Nephron (organoid): ENCODE data around the gene PCDH15.
"Not testable (repeated sequence)": the region's sequence is repeated elsewhere in the genome, so short reads cannot be mapped to it uniquely, and the experiment has no call there.

Source experiments
- H3K27ac Mint-ChIP-seq, 3 experiments: 2 replicates each; pipeline ENCODE4 v1.8.0; 2020; ENCODE audit warnings: mixed read lengths in 3 of 3, mild to moderate bottlenecking in 2 of 3, moderate library complexity in 1 of 3
- H3K27me3 Mint-ChIP-seq: 2 replicates; pipeline ENCODE4 v1.8.0; 2021; ENCODE audit warnings: low read depth, mild to moderate bottlenecking, moderate library complexity, mixed read lengths
- H3K36me3 Mint-ChIP-seq: 2 replicates; pipeline ENCODE4 v1.8.0; 2020; ENCODE audit warnings: low read depth, mixed read lengths
- H3K4me1 Mint-ChIP-seq: 2 replicates; pipeline ENCODE4 v1.8.0; 2020; ENCODE audit warnings: mixed read lengths
- H3K4me3 Mint-ChIP-seq, 3 experiments: 2 replicates each; pipeline ENCODE4 v1.8.0; 2020; ENCODE audit warnings: mild to moderate bottlenecking in 3 of 3, mixed read lengths in 3 of 3, moderate library complexity in 2 of 3
- H3K9me3 Mint-ChIP-seq: 2 replicates; pipeline ENCODE4 v1.8.0; 2020; ENCODE audit warnings: mixed read lengths
- TF ChIP-seq, protein P1 (sequence below), 3 experiments: fragments of 200-600 bp; sonication (generic); IDR thresholded peaks; one replicate each; pipeline ENCODE4 v1.5.0; 2021; ENCODE audit warnings: antibody characterized with exemption in 3 of 3; ENCODE audit not compliant: unreplicated experiment in 3 of 3

PCDH15 gene

DNA sequence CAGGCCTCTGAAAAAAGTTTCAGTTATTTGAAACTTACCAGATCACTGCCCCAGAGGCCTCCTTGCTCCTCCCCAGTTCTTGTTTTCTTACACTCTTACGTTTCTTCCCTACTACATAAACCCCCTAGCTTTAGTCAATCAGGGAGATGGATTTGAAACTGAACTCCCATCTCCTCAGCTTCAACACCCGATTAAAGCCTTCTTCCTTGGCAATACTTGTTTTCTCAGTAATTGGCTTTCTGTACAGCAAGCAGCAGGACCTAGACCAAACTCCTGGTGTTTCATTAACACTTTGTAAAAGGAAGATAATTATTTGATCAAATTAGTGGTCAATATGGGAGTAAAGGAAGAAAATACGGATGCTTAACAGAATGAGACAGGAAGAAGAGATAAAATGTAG lies 870.4 kb downstream of the PCDH15 start:
- TF ChIP-seq, protein P1, sequence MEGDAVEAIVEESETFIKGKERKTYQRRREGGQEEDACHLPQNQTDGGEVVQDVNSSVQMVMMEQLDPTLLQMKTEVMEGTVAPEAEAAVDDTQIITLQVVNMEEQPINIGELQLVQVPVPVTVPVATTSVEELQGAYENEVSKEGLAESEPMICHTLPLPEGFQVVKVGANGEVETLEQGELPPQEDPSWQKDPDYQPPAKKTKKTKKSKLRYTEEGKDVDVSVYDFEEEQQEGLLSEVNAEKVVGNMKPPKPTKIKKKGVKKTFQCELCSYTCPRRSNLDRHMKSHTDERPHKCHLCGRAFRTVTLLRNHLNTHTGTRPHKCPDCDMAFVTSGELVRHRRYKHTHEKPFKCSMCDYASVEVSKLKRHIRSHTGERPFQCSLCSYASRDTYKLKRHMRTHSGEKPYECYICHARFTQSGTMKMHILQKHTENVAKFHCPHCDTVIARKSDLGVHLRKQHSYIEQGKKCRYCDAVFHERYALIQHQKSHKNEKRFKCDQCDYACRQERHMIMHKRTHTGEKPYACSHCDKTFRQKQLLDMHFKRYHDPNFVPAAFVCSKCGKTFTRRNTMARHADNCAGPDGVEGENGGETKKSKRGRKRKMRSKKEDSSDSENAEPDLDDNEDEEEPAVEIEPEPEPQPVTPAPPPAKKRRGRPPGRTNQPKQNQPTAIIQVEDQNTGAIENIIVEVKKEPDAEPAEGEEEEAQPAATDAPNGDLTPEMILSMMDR (IDR thresholded peaks at IDR 0.05; ENCODE audit: unreplicated experiment in 3 of 3): no peak
- Mint-ChIP-seq H3K4me3 (no peak overlapping the region), H3K36me3 (peaks cover 4% of the 10 kb centered on the region), H3K27me3 (no peaks in the 10 kb centered on the region), H3K9me3 (peaks cover 7% of the 10 kb centered on the region), H3K27ac (no peak overlapping the region), H3K4me1 (no peaks in the 10 kb centered on the region)

DNA sequence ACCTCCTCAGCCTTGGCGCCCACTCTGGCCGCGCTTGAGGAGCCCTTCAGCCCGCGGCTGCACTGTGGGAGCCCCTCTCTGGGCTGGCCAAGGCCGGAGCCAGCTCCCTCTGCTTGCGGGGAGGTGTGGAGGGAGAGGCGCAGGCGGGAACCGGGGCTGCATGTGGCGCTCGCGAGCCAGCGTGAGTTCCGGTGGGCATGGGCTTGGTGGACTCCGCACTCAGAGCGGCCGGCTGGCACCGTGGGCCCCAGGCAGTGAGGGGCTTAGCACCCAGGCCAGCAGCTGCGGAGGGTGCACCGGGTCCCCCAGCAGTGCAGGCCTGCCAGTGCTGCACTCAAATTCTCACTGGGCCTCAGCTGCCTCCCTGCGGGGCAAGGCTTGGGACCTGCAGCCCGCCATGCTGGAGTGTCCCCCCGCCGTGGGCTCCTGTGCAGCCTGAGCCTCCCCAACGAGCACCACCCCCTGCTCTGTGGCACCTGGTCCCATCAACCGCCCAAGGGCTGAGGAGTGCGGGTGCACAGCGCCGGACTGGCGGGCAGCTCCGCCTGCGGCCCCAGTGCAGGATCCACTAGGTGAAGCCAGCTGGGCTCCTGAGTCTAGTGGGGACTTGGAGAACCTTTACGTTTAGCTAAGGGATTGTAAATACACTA lies 876.9 kb downstream of the PCDH15 start:
- H3K9me3 Mint-ChIP-seq: peaks cover 13% of the 10 kb centered on the region
- H3K27me3 Mint-ChIP-seq, H3K36me3 Mint-ChIP-seq, H3K27ac Mint-ChIP-seq, H3K4me1 Mint-ChIP-seq, H3K4me3 Mint-ChIP-seq: not testable (repeated sequence)

DNA sequence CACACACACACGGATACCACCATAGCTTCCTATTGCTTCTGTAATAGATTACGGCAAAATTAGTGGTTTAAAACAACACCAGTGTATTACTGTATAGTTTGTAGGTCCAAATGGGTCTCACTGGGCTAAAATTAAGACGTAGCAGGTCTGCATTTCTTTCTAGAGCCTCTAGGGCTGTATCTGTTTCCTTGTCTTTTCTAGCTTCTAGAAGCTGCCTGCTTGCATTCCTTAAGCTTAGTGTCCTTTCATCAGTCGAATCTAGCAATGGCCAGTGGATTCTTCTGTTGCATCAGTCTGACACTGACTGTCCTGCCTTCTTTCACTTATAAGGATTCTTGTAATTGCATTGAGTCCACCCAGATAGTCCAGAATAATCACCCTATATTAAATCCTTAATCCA lies 882.3 kb downstream of the PCDH15 start:
- Mint-ChIP-seq H3K27ac (no peak overlapping the region), H3K9me3 (peaks cover 3% of the 10 kb centered on the region), H3K27me3 (no peaks in the 10 kb centered on the region), H3K4me1 (no peaks in the 10 kb centered on the region), H3K4me3 (no peak overlapping the region), H3K36me3 (no peaks in the 10 kb centered on the region)
- TF ChIP-seq, protein P1 (IDR thresholded peaks at IDR 0.05; ENCODE audit: unreplicated experiment in 3 of 3): no peak

DNA sequence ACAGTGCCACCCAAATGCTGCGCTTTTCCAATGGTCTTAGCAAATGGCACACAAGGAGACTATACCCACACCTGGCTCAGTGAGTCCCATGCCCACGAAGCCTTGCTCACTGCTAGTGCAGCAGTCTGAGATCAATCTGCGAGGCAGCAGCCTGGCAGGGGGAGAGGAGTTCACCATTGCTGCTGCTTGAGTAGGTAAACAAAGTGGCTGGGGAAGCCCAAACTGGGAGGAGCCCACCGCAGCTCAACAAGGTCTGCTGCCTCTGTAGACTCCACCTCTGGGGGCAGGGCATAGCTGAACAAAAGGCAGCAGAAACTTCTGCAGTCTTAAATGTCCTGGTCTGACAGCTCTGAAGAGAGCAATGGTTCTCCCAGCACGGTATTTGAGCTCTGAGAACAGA lies 891.2 kb downstream of the PCDH15 start:
- Mint-ChIP-seq H3K27ac (no peak overlapping the region), H3K27me3 (no peaks in the 10 kb centered on the region)

DNA sequence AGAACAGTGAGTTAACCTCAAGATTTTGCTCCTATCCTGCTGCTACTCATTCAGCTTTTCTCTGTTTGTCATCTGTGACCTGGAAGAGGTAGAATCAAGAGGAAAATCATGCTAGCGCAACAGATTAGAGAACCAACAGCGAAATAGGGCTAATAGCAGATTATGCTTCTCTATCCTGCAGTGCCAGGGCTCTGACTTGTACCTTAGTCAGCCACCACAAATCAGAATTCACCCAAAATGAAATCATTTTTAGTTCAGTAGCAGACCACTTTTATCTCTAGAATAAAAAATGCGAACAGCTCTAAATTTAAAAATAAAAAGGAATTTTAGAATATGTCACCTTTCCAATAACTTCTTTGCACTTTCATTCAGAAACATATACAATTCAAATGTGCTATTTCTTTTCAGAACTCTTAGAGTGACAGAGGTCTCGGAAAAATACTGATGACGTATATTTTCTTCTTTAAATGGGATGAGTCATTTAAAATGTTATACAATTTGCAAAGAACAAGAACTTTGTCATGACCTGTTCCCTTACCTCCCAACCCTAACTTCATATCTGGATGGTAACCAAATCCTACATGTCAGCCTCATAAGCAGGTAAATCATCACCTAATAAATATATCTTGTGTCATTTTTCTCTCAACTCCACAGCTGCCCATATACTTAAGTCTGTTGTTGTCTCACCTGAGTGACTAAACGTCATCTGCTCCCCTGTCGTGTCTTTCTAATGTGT lies 896.4 kb downstream of the PCDH15 start:
- TF ChIP-seq, protein P1 (IDR thresholded peaks at IDR 0.05; ENCODE audit: unreplicated experiment in 3 of 3): no peak
- H3K27me3 Mint-ChIP-seq: no peaks in the 10 kb centered on the region
- peaks cover 3% of the 10 kb centered on the region for H3K9me3 Mint-ChIP-seq

More for the DNA sequence above, 891.2 kb downstream of the PCDH15 start:
- Mint-ChIP-seq H3K4me3 (no peak overlapping the region), H3K9me3 (peaks cover 20% of the 10 kb centered on the region), H3K4me1 (no peaks in the 10 kb centered on the region), H3K36me3 (peaks cover 4% of the 10 kb centered on the region)
- TF ChIP-seq, protein P1 (IDR thresholded peaks at IDR 0.05; ENCODE audit: unreplicated experiment in 3 of 3): no peak

DNA sequence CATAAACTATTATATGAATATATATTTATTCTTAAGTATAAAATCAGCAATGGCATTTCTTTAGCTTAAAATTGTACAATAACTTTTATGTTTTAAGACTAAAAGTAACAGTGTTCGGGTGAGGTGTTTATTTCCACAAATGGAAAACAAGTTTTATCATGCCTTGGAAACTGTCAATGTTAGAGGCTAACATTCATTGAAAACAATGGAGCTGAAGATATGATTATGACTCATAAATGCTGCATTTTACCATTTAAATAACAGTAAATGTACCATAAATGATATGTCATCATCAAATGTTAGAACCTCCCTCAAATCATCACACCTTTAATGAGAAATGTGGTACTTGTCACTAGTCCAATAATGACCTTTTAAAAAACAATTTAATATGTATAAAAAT lies 897.3 kb downstream of the PCDH15 start:
- Mint-ChIP-seq H3K27me3 (no peaks in the 10 kb centered on the region), H3K27ac (no peak overlapping the region), H3K4me1 (no peaks in the 10 kb centered on the region), H3K36me3 (no peaks in the 10 kb centered on the region), H3K9me3 (no peaks in the 10 kb centered on the region), H3K4me3 (no peak overlapping the region)
- TF ChIP-seq, protein P1 (IDR thresholded peaks at IDR 0.05; ENCODE audit: unreplicated experiment in 3 of 3): no peak

More for the DNA sequence above, 896.4 kb downstream of the PCDH15 start:
- H3K36me3 Mint-ChIP-seq: no peaks in the 10 kb centered on the region
- no peaks in the 10 kb centered on the region for H3K4me1 Mint-ChIP-seq
- no peak overlapping the region for H3K27ac Mint-ChIP-seq
- no peak overlapping the region for H3K4me3 Mint-ChIP-seq
